ENCODE results near the gene SMIM33. TPM values are rescaled to one million over a fixed set of nuclear protein-coding genes. Genes with fewer than 3 reads are reported as not detected.

SMIM33 gene
- total and polyA plus RNA-seq, 10 of the 15 experiments (the other 5 are each of a cell fraction or from before 2014, with no cell fraction given) = 0.03 to 0.25 (median 0.07) TPM; not detected in 4

DNA sequence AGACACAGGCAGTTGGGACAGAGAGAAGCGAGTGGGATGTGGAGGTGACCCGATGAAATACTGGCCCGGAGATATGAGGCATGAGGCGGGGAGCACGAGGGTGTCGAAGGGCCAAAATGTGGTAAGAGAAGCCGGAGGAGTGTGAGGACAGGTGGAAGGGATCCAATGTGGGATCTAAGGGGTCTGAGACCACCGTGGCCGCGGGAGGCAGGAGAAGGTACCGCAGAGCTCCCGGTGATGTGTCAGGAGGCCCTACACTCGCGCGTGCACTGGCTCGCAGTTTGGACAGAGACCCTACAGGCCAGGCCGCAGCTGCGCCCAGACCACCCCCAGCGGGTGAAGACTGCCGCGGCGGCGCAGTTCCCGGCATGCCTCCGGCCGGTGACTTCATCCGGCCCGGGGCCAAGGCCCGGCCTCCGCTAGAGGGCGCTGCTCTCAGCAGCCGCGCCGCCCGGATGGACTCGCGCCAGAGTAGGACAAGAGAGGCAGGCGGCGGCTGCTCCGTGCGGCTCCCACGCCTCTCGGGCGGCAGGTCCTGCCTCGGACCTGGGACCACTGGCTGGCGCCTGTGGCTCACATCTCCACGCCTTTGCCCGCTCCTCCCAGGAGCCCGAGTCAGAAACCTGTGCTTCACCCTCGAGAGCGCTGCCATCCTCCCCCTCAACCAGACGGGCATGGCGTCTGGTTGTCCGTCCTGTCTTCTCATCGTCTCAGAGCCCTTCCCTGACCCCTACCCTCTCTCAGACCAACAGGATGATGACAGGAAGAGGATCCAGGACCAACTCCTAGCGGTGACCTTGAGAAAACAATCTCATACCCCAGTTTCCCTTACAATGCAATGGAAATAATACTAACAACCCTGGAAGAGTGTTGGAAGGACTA, 47.1 kb downstream of the SMIM33 start (continued):
- TF ChIP-seq CEBPZ (IDR thresholded peaks at IDR 0.05; ENCODE audit: low read depth, low read length) (no peak), NFXL1 (IDR thresholded peaks at IDR 0.05; ENCODE audit: borderline replicate concordance) (no peak), SUPT20H (IDR thresholded peaks at IDR 0.05; ENCODE audit: borderline replicate concordance, control insufficient read depth, low read depth, low read length) (no peak), JUNB (IDR thresholded peaks at IDR 0.05) (no peak), TBL1XR1 (IDR thresholded peaks at IDR 0.05; ENCODE audit: low read depth, low read length) (peak; percentile 57; the same call in 1 of the 2 replicates), BMI1 (IDR thresholded peaks at IDR 0.05; ENCODE audit: borderline replicate concordance) (no peak), ASH2L (IDR thresholded peaks at IDR 0.05; ENCODE audit: borderline replicate concordance, low read depth) (no peak), POLR2A (IDR thresholded peaks at IDR 0.05; ENCODE audit: low read depth, low read length) (peak; percentile 96), BHLHE40 (IDR thresholded peaks at IDR 0.05; ENCODE audit: borderline replicate concordance in 1 of 2, low read depth in 2 of 2, low read length in 1 of 2) (peak; percentile 77 to 83), ATF2 (IDR thresholded peaks at IDR 0.05; ENCODE audit: low read length) (peak; percentile 95), ZNF207 (IDR thresholded peaks at IDR 0.05; ENCODE audit: borderline replicate concordance) (peak; percentile 78; the same call in 1 of the 2 replicates), CEBPB (IDR thresholded peaks at IDR 0.05; ENCODE audit: borderline replicate concordance in 1 of 2, low read depth in 2 of 2, low read length in 2 of 2) (no peak), ETV6 (conservative IDR thresholded peaks at IDR 0.05 in 1 of 2, IDR thresholded peaks at IDR 0.05 in 1 of 2; ENCODE audit: borderline replicate concordance in 1 of 2, low read depth in 1 of 2) (no peak), NKRF (conservative IDR thresholded peaks at IDR 0.05) (peak; percentile 64; the same call in 1 of the 2 replicates), FOS (IDR thresholded peaks at IDR 0.05; ENCODE audit: borderline replicate concordance, extremely low read depth, insufficient read length) (no peak), RBBP5 (conservative IDR thresholded peaks at IDR 0.05) (no peak), ZZZ3 (IDR thresholded peaks at IDR 0.05; ENCODE audit: control insufficient read depth, insufficient read length, low read depth) (no peak)
- TF ChIP-seq, protein P1, sequence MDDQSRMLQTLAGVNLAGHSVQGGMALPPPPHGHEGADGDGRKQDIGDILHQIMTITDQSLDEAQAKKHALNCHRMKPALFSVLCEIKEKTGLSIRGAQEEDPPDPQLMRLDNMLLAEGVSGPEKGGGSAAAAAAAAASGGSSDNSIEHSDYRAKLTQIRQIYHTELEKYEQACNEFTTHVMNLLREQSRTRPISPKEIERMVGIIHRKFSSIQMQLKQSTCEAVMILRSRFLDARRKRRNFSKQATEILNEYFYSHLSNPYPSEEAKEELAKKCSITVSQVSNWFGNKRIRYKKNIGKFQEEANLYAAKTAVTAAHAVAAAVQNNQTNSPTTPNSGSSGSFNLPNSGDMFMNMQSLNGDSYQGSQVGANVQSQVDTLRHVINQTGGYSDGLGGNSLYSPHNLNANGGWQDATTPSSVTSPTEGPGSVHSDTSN (IDR thresholded peaks at IDR 0.05; ENCODE audit: insufficient replicate concordance, low read depth, low read length) = no peak
- TF ChIP-seq, protein P2, sequence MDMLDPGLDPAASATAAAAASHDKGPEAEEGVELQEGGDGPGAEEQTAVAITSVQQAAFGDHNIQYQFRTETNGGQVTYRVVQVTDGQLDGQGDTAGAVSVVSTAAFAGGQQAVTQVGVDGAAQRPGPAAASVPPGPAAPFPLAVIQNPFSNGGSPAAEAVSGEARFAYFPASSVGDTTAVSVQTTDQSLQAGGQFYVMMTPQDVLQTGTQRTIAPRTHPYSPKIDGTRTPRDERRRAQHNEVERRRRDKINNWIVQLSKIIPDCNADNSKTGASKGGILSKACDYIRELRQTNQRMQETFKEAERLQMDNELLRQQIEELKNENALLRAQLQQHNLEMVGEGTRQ (IDR thresholded peaks at IDR 0.05; ENCODE audit: borderline replicate concordance, low read depth, low read length) = no peak

Measured in GM12878 (cell line).